Erythroblast (primary cell): Measurements from ENCODE around the gene DOCK8.
"Not testable (repeated sequence)": the region's sequence is repeated elsewhere in the genome, so short reads cannot be mapped to it uniquely, and the experiment has no call there.

Source experiments
- DNase-seq, 2 experiments: peaks; one replicate each; lab custom pipeline; 2025; lab: John Stamatoyannopoulos, UW
- GATA1 ChIP-seq: IDR thresholded peaks from 2 replicates; pipeline ENCODE4 v1.6.1; 2011; ENCODE audit warnings: low read depth, mild to moderate bottlenecking, control low read depth, low read length, moderate library complexity
- POLR2A ChIP-seq: IDR thresholded peaks from 2 replicates; pipeline ENCODE4 v1.6.1; 2011; ENCODE audit warnings: mild to moderate bottlenecking, low read length

The DOCK8 gene

GRCh38 chr9:394347-395052 is 179.8 kb downstream of the DOCK8 start:
- no peak for TF ChIP-seq GATA1
- TF ChIP-seq POLR2A: no peak
- no peak for DNase-seq

- DNase-seq: no peak
- TF ChIP-seq POLR2A (no peak), GATA1 (no peak)
Measured at GRCh38 chr9:396396-396795, 181.7 kb downstream of the DOCK8 start.

- DNase-seq: no peak
- TF ChIP-seq POLR2A (no peak), GATA1 (no peak)
Measured at GRCh38 chr9:398085-398484, 183.4 kb downstream of the DOCK8 start.

- peak in 1 of 2 experiments; percentile 23 for DNase-seq
- TF ChIP-seq GATA1: no peak
- TF ChIP-seq POLR2A: no peak
Measured at GRCh38 chr9:401223-401622, 186.6 kb downstream of the DOCK8 start.

- DNase-seq: no peak
- TF ChIP-seq GATA1 (no peak), POLR2A (no peak)
Measured at GRCh38 chr9:404234-404633, 189.6 kb downstream of the DOCK8 start.

GRCh38 chr9:405341-405740 is 190.7 kb downstream of the DOCK8 start:
- TF ChIP-seq GATA1 (no peak), POLR2A (no peak)
- DNase-seq: no peak

- DNase-seq: peak in 1 of 2 experiments; percentile 3
- TF ChIP-seq GATA1: no peak
- no peak for TF ChIP-seq POLR2A
Measured at GRCh38 chr9:406886-407654, 192.4 kb downstream of the DOCK8 start.

- DNase-seq: not testable (repeated sequence)
Measured at GRCh38 chr9:409655-410054, 195.0 kb downstream of the DOCK8 start.

- TF ChIP-seq GATA1 (no peak), POLR2A (no peak)
- no peak for DNase-seq
Measured at GRCh38 chr9:414595-414994, 199.9 kb downstream of the DOCK8 start.

GRCh38 chr9:419571-420171 is 205.0 kb downstream of the DOCK8 start:
- no peak for DNase-seq
- TF ChIP-seq POLR2A: no peak
- no peak for TF ChIP-seq GATA1

- DNase-seq: no peak
- TF ChIP-seq GATA1 (no peak), POLR2A (no peak)
Measured at GRCh38 chr9:421896-422295, 207.2 kb downstream of the DOCK8 start.

- no peak for DNase-seq
- TF ChIP-seq POLR2A (no peak), GATA1 (no peak)
Measured at GRCh38 chr9:426264-426663, 211.6 kb downstream of the DOCK8 start.

- TF ChIP-seq GATA1 (no peak), POLR2A (no peak)
- DNase-seq: no peak
Measured at GRCh38 chr9:426976-427375, 212.3 kb downstream of the DOCK8 start.

- TF ChIP-seq POLR2A (no peak), GATA1 (no peak)
Measured at GRCh38 chr9:431701-432100, 217.0 kb downstream of the DOCK8 start.

GRCh38 chr9:436482-436881 is 221.8 kb downstream of the DOCK8 start:
- TF ChIP-seq POLR2A: no peak
- no peak for TF ChIP-seq GATA1
- DNase-seq: no peak

More at GRCh38 chr9:431701-432100, 217.0 kb downstream of the DOCK8 start:
- no peak for DNase-seq
